Smooth muscle cell (in vitro differentiated cells): ENCODE results near the gene F2RL1. TPM values are rescaled to one million over a fixed set of nuclear protein-coding genes. Genes with fewer than 3 reads are reported as not detected.
A peak's percentile ranks its signal among the peaks of the same experiment; 100 is the strongest.

ENCODE experiments used
- DNase-seq: peaks from one replicate; lab custom pipeline; 2025; ENCODE audit not compliant: unreplicated experiment; lab: John Stamatoyannopoulos, UW
- H2AFZ ChIP-seq: fragments of 200-600 bp; sonication (generic); 2 replicates; pipeline ENCODE4 v1.6.0; 2016; ENCODE audit warnings: antibody characterized with exemption, low read depth, mild to moderate bottlenecking
- H3F3A ChIP-seq: fragments of 200-600 bp; sonication (generic); 2 replicates; pipeline ENCODE4 v1.6.0; 2017; ENCODE audit warnings: antibody characterized with exemption, low read depth
- H3K27ac ChIP-seq: fragments of 200-600 bp; sonication (generic); 2 replicates; pipeline ENCODE4 v1.5.1; 2016; ENCODE audit warnings: low read depth, mild to moderate bottlenecking
- H3K27me3 ChIP-seq: fragments of 200-600 bp; sonication (generic); 2 replicates; pipeline ENCODE4 v1.6.1; 2016; ENCODE audit warnings: low read depth, mild to moderate bottlenecking
- H3K36me3 ChIP-seq: fragments of 200-600 bp; sonication (generic); 2 replicates; pipeline ENCODE4 v1.5.1; 2016; ENCODE audit warnings: low read depth
- H3K4me1 ChIP-seq: fragments of 200-600 bp; sonication (generic); 2 replicates; pipeline ENCODE4 v1.5.1; 2016; ENCODE audit warnings: low read depth
- H3K4me2 ChIP-seq: fragments of 200-600 bp; sonication (generic); 2 replicates; pipeline ENCODE4 v1.6.0; 2016; ENCODE audit warnings: mild to moderate bottlenecking
- H3K4me3 ChIP-seq: fragments of 200-600 bp; sonication (generic); 2 replicates; pipeline ENCODE4 v1.5.1; 2016; ENCODE audit warnings: mild to moderate bottlenecking
- H3K79me2 ChIP-seq: fragments of 200-600 bp; sonication (generic); 2 replicates; pipeline ENCODE4 v1.6.0; 2016; ENCODE audit warnings: low read depth, mild to moderate bottlenecking
- H3K9ac ChIP-seq: fragments of 200-600 bp; sonication (generic); 2 replicates; pipeline ENCODE4 v1.6.0; 2016; ENCODE audit warnings: low read depth
- H3K9me3 ChIP-seq: fragments of 200-600 bp; sonication (generic); replicated peaks from 2 replicates; pipeline ENCODE4 v1.5.1; 2016; ENCODE audit warnings: low read depth
- H4K20me1 ChIP-seq: fragments of 200-600 bp; sonication (generic); 2 replicates; pipeline ENCODE4 v1.6.0; 2016; ENCODE audit warnings: low read depth
- CTCF ChIP-seq: fragments of 200-600 bp; sonication (generic); IDR thresholded peaks from 2 replicates; pipeline ENCODE4 v1.5.1; 2017; ENCODE audit warnings: borderline replicate concordance, mild to moderate bottlenecking, antibody characterized with exemption; ENCODE audit not compliant: insufficient read depth, poor library complexity, severe bottlenecking
- WGBS: methylation state at CpG from one replicate; pipeline ENCODE4 v1.1.7; 2016; ENCODE audit warnings: low lambda C conversion rate; 5-methylcytosine and 5-hydroxymethylcytosine counted together
- polyA plus RNA-seq: library from polyadenylated mRNA; unstranded; fragments of >200 nt; fragmentation: Nextera tagmentation; extraction: Ambion mirVana; gene quantifications from 2 replicates; pipeline ENCODE4 v1.2.1, GENCODE V29; 2016
- total RNA-seq: library from RNA; depleted of rRNA; stranded (reverse); fragments of >200 nt; gene quantifications from 2 replicates; pipeline ENCODE4 v1.2.3, GENCODE V29; 2014

Gene F2RL1
- total and polyA plus RNA-seq, 2 experiments from 2014 or later = 42.6 to 88.3 TPM

GRCh38 chr5:76800579-76800978, 18.3 kb upstream of the F2RL1 start:
- H4K20me1 ChIP-seq = no peaks in the 10 kb centered on the region
- no peaks in the 10 kb centered on the region for H3K79me2 ChIP-seq
- DNase-seq = no peak
- peak overlapping the region; percentile 51 for H3K27ac ChIP-seq
- no peak overlapping the region for H3K9ac ChIP-seq
- no peaks in the 10 kb centered on the region for H3K4me1 ChIP-seq
- H3K27me3 ChIP-seq = no peaks in the 10 kb centered on the region
- peaks cover 15% of the 10 kb centered on the region for H3F3A ChIP-seq
- H3K4me2 ChIP-seq = no peak overlapping the region
- TF ChIP-seq CTCF = no peak
- no peaks in the 10 kb centered on the region for H3K9me3 ChIP-seq
- 98% methylated on average over 3 of the region's 3 CpGs for WGBS
- no peak overlapping the region for H2AFZ ChIP-seq
- H3K36me3 ChIP-seq = no peaks in the 10 kb centered on the region
- H3K4me3 ChIP-seq = no peak overlapping the region

- WGBS = 46% methylated on average over 4 of the region's 4 CpGs
Observed at GRCh38 chr5:76801159-76801802, 17.5 kb upstream of the F2RL1 start.

GRCh38 chr5:76801803-76802195, 17.0 kb upstream of the F2RL1 start:
- Histone ChIP-seq H3F3A (peaks cover 18% of the 10 kb centered on the region), H2AFZ (no peak overlapping the region), H3K27me3 (no peaks in the 10 kb centered on the region), H3K79me2 (no peaks in the 10 kb centered on the region), H3K4me2 (peak overlapping the region; percentile 24), H3K9ac (no peak overlapping the region), H3K4me3 (no peak overlapping the region), H3K9me3 (no peaks in the 10 kb centered on the region), H3K27ac (peak overlapping the region; percentile 51), H3K4me1 (peaks cover 4% of the 10 kb centered on the region), H4K20me1 (no peaks in the 10 kb centered on the region), H3K36me3 (no peaks in the 10 kb centered on the region)
- no peak for DNase-seq
- 67% methylated on average over 3 of the region's 3 CpGs for WGBS
- TF ChIP-seq CTCF = no peak

More at GRCh38 chr5:76801159-76801802, 17.5 kb upstream of the F2RL1 start:
- Histone ChIP-seq H2AFZ (no peak overlapping the region), H3K79me2 (no peaks in the 10 kb centered on the region), H3K36me3 (no peaks in the 10 kb centered on the region), H3K27me3 (no peaks in the 10 kb centered on the region), H3K9ac (no peak overlapping the region), H3K4me2 (peak overlapping the region; percentile 24), H3K4me3 (no peak overlapping the region), H4K20me1 (no peaks in the 10 kb centered on the region), H3K9me3 (no peaks in the 10 kb centered on the region), H3K27ac (peak overlapping the region; percentile 51), H3F3A (peaks cover 15% of the 10 kb centered on the region), H3K4me1 (peaks cover 1% of the 10 kb centered on the region)
- DNase-seq = no peak
- TF ChIP-seq CTCF = no peak

- no peaks in the 10 kb centered on the region for H3K79me2 ChIP-seq
- peak overlapping the region; percentile 48 for H3K9ac ChIP-seq
- H3K27ac ChIP-seq = peak overlapping the region; percentile 99
- no peak overlapping the region for H3K4me3 ChIP-seq
- TF ChIP-seq CTCF = no peak
- no peaks in the 10 kb centered on the region for H3K27me3 ChIP-seq
- WGBS = 57% methylated on average over 8 of the region's 8 CpGs
- no peaks in the 10 kb centered on the region for H3K36me3 ChIP-seq
- H2AFZ ChIP-seq = no peak overlapping the region
- peaks cover 34% of the 10 kb centered on the region for H3F3A ChIP-seq
- no peak overlapping the region for H3K4me2 ChIP-seq
- H4K20me1 ChIP-seq = no peaks in the 10 kb centered on the region
- DNase-seq = no peak
- peaks cover 23% of the 10 kb centered on the region for H3K4me1 ChIP-seq
- H3K9me3 ChIP-seq = no peaks in the 10 kb centered on the region
Observed at GRCh38 chr5:76804266-76804665, 14.6 kb upstream of the F2RL1 start.
